Trophoblast cell (in vitro differentiated cells and primary cell): ENCODE results near the gene INO80E.

Experiments used
- DNase-seq, 2 donors: peaks; one replicate each; pipeline ENCODE4 v3.0.0-alpha.2; 2016
- H2AFZ ChIP-seq: 2 replicates; pipeline ENCODE4 v1.6.1; 2013; ENCODE audit warnings: low read length, moderate library complexity, mild to moderate bottlenecking; ENCODE audit not compliant: insufficient read depth, poor library complexity
- H2AK5ac ChIP-seq: 2 replicates; pipeline ENCODE4 v1.6.1; 2013; ENCODE audit warnings: mild to moderate bottlenecking, low read length
- H2BK120ac ChIP-seq: 2 replicates; pipeline ENCODE4 v1.6.1; 2013; ENCODE audit warnings: low read length, mild to moderate bottlenecking, moderate library complexity; ENCODE audit not compliant: insufficient read depth, poor library complexity
- H2BK12ac ChIP-seq: 2 replicates; pipeline ENCODE4 v1.6.1; 2013; ENCODE audit warnings: mild to moderate bottlenecking, low read length, moderate library complexity
- H2BK5ac ChIP-seq: 2 replicates; pipeline ENCODE4 v1.6.1; 2013; ENCODE audit warnings: low read length, low read depth, moderate library complexity, mild to moderate bottlenecking; ENCODE audit not compliant: poor library complexity
- H3K14ac ChIP-seq: 2 replicates; pipeline ENCODE4 v1.6.1; 2013; ENCODE audit warnings: mild to moderate bottlenecking, low read length
- H3K18ac ChIP-seq: 2 replicates; pipeline ENCODE4 v1.6.1; 2013; ENCODE audit warnings: mild to moderate bottlenecking, low read length
- H3K23ac ChIP-seq: 2 replicates; pipeline ENCODE4 v1.6.1; 2013; ENCODE audit warnings: low read length
- H3K27ac ChIP-seq: 2 replicates; pipeline ENCODE4 v1.5.1; 2013; ENCODE audit warnings: low read depth, mild to moderate bottlenecking, inconsistent platforms, low read length, moderate library complexity
- H3K27me3 ChIP-seq: 2 replicates; pipeline ENCODE4 v1.6.1; 2013; ENCODE audit warnings: inconsistent platforms, mild to moderate bottlenecking, low read length, moderate library complexity; ENCODE audit not compliant: insufficient read depth
- H3K36me3 ChIP-seq, 2 experiments: 1 replicate in 1 of 2; 2 replicates in 1 of 2; pipeline ENCODE4 v1.6.1; 2013; ENCODE audit warnings: low read length in 2 of 2, mild to moderate bottlenecking in 2 of 2, moderate library complexity in 1 of 2; ENCODE audit not compliant: insufficient read depth in 2 of 2, control insufficient read depth in 1 of 2
- H3K4ac ChIP-seq: 2 replicates; pipeline ENCODE4 v1.6.1; 2013; ENCODE audit warnings: low read depth, mild to moderate bottlenecking, low read length, moderate library complexity
- H3K4me1 ChIP-seq, 2 experiments: 1 replicate in 1 of 2; 2 replicates in 1 of 2; pipeline ENCODE4 v1.6.1; 2013; ENCODE audit warnings: low read length in 2 of 2, mild to moderate bottlenecking in 2 of 2, moderate library complexity in 1 of 2; ENCODE audit not compliant: insufficient read depth in 2 of 2, control insufficient read depth in 1 of 2
- H3K4me2 ChIP-seq: 2 replicates; pipeline ENCODE4 v1.6.1; 2013; ENCODE audit warnings: inconsistent platforms, mild to moderate bottlenecking, low read length, moderate library complexity
- H3K4me3 ChIP-seq: 2 replicates; pipeline ENCODE4 v1.5.1; 2013; ENCODE audit warnings: mild to moderate bottlenecking, low read depth, low read length, inconsistent platforms
- H3K79me1 ChIP-seq: one replicate; pipeline ENCODE4 v1.6.1; 2013; ENCODE audit warnings: low read length
- H3K79me2 ChIP-seq: 2 replicates; pipeline ENCODE4 v1.6.1; 2013; ENCODE audit warnings: low read length, mild to moderate bottlenecking; ENCODE audit not compliant: control insufficient read depth, insufficient read depth, poor library complexity
- H3K9ac ChIP-seq: 2 replicates; pipeline ENCODE4 v1.6.1; 2013; ENCODE audit warnings: mild to moderate bottlenecking, low read length
- H3K9me3 ChIP-seq: 2 replicates; pipeline ENCODE4 v1.6.1; 2013; ENCODE audit warnings: low read depth, mild to moderate bottlenecking, control low read depth, inconsistent platforms, low read length; ENCODE audit not compliant: insufficient read depth
- H4K12ac ChIP-seq: 2 replicates; pipeline ENCODE4 v1.6.1; 2013; ENCODE audit warnings: low read depth, mild to moderate bottlenecking, low read length, moderate library complexity
- H4K8ac ChIP-seq: 2 replicates; pipeline ENCODE4 v1.6.1; 2013; ENCODE audit warnings: low read depth, mild to moderate bottlenecking, low read length, moderate library complexity
- H4K91ac ChIP-seq: one replicate; pipeline ENCODE4 v1.6.1; 2013; ENCODE audit warnings: low read depth, mild to moderate bottlenecking, low read length, moderate library complexity
- WGBS: extraction: QIAGEN DNeasy Blood & Tissue Kit; methylation state at CpG from one replicate; pipeline ENCODE4 v1.1.7; 2013; ENCODE audit warnings: missing lambda C conversion rate; ENCODE audit not compliant: insufficient read length, insufficient coverage; ENCODE audit errors: extremely low coverage; 5-methylcytosine and 5-hydroxymethylcytosine counted together

Gene INO80E

GRCh38 chr16:29978081-29978480 lies 18.0 kb upstream of the INO80E start:
- DNase-seq, result no peak
- H3K27ac ChIP-seq, result no peak overlapping the region
- H2BK12ac ChIP-seq, result no peak overlapping the region
- H4K91ac ChIP-seq, result no peak overlapping the region
- no peak overlapping the region for H3K14ac ChIP-seq
- peak overlapping the region; percentile 34 for H3K23ac ChIP-seq
- peaks cover 10% of the 10 kb centered on the region for H3K79me1 ChIP-seq
- WGBS, result no CpG with 5 or more reads among the region's 9 CpGs
- H3K4me1 ChIP-seq, result peaks cover 9 to 22% of the 10 kb centered on the region in 2 experiments
- H3K9me3 ChIP-seq, result peaks cover 4% of the 10 kb centered on the region
- no peak overlapping the region for H3K4me2 ChIP-seq
- peaks cover 42 to 53% of the 10 kb centered on the region in 2 experiments for H3K36me3 ChIP-seq
- no peak overlapping the region for H3K4ac ChIP-seq
- H3K79me2 ChIP-seq, result peaks cover 15% of the 10 kb centered on the region
- no peak overlapping the region for H4K12ac ChIP-seq
- H3K9ac ChIP-seq, result no peak overlapping the region
- H2AFZ ChIP-seq, result no peak overlapping the region
- no peak overlapping the region for H2BK5ac ChIP-seq
- no peak overlapping the region for H2AK5ac ChIP-seq
- H4K8ac ChIP-seq, result no peak overlapping the region
- H3K18ac ChIP-seq, result no peak overlapping the region
- H2BK120ac ChIP-seq, result no peak overlapping the region
- no peak overlapping the region for H3K4me3 ChIP-seq
- H3K27me3 ChIP-seq, result no peaks in the 10 kb centered on the region

DNA sequence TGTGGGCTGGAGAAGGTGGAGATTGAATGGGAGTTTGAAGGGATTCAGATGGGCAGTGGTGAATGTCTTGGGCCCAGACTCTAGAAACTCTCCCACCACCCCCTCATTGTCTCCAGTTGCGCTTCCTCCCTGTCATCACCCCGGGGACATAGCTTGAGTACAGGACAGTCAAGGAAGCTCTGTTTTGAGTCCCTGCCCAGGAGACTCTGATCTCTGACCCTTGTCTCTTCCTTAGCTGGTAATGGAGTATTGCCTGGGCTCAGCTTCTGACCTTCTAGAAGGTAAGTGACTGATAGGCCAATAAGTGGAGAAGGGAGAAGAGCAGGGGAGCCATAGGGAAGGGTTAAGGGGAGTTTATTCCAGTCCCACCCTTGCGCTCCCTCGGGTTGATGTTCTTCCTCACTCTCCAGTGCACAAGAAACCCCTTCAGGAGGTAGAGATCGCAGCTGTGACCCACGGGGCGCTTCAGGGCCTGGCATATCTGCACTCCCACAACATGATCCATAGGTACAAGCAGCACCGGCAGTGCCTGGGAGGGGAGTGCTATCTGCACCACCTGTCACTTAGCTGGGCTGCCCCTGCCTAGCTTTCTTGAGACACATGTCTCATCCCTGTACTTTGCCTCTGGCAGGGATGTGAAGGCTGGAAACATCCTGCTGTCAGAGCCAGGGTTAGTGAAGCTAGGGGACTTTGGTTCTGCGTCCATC lies 17.3 kb upstream of the INO80E start:
- no peak overlapping the region for H2BK12ac ChIP-seq
- DNase-seq, result no peak
- WGBS, result no CpG with 5 or more reads among the region's 9 CpGs
- H2BK5ac ChIP-seq, result no peak overlapping the region
- H2AK5ac ChIP-seq, result no peak overlapping the region
- H3K79me1 ChIP-seq, result peaks cover 9% of the 10 kb centered on the region
- no peaks in the 10 kb centered on the region for H3K27me3 ChIP-seq
- no peak overlapping the region for H3K14ac ChIP-seq
- no peak overlapping the region for H4K91ac ChIP-seq
- H4K8ac ChIP-seq, result no peak overlapping the region
- no peak overlapping the region for H3K27ac ChIP-seq
- no peak overlapping the region for H3K9ac ChIP-seq
- H4K12ac ChIP-seq, result no peak overlapping the region
- no peak overlapping the region for H2BK120ac ChIP-seq
- peaks cover 15% of the 10 kb centered on the region for H3K79me2 ChIP-seq
- H3K23ac ChIP-seq, result no peak overlapping the region
- peaks cover 49 to 59% of the 10 kb centered on the region in 2 experiments for H3K36me3 ChIP-seq
- H3K4me1 ChIP-seq, result peaks cover 7 to 22% of the 10 kb centered on the region in 2 experiments
- H3K4ac ChIP-seq, result no peak overlapping the region
- no peak overlapping the region for H3K4me3 ChIP-seq
- no peak overlapping the region for H3K18ac ChIP-seq
- no peak overlapping the region for H2AFZ ChIP-seq
- no peak overlapping the region for H3K4me2 ChIP-seq
- peaks cover 4% of the 10 kb centered on the region for H3K9me3 ChIP-seq

- H2BK120ac ChIP-seq, result no peak overlapping the region
- no peaks in the 10 kb centered on the region for H3K27me3 ChIP-seq
- no peak overlapping the region for H3K4me2 ChIP-seq
- H3K79me1 ChIP-seq, result no peaks in the 10 kb centered on the region
- no peak overlapping the region for H4K91ac ChIP-seq
- H2BK5ac ChIP-seq, result no peak overlapping the region
- H3K9ac ChIP-seq, result no peak overlapping the region
- no peak overlapping the region for H4K12ac ChIP-seq
- peaks cover 78 to 93% of the 10 kb centered on the region in 2 experiments for H3K36me3 ChIP-seq
- no peak overlapping the region for H3K23ac ChIP-seq
- WGBS, result no CpG with 5 or more reads among the region's 24 CpGs
- H3K18ac ChIP-seq, result no peak overlapping the region
- H3K4me3 ChIP-seq, result peak overlapping the region; percentile 8
- H2AK5ac ChIP-seq, result no peak overlapping the region
- H3K4me1 ChIP-seq, result no peaks in the 10 kb centered on the region
- H3K27ac ChIP-seq, result no peak overlapping the region
- no peaks in the 10 kb centered on the region for H3K79me2 ChIP-seq
- H2BK12ac ChIP-seq, result no peak overlapping the region
- H2AFZ ChIP-seq, result no peak overlapping the region
- peaks cover 4% of the 10 kb centered on the region for H3K9me3 ChIP-seq
- DNase-seq, result no peak
- H4K8ac ChIP-seq, result no peak overlapping the region
- no peak overlapping the region for H3K4ac ChIP-seq
- H3K14ac ChIP-seq, result no peak overlapping the region
Measured at GRCh38 chr16:29982560-29983419, 13.3 kb upstream of the INO80E start.

GRCh38 chr16:29983420-29984136 lies 12.5 kb upstream of the INO80E start:
- Histone ChIP-seq H3K4me2 (no peak overlapping the region), H4K8ac (no peak overlapping the region), H4K12ac (no peak overlapping the region), H3K4me1 (no peaks in the 10 kb centered on the region), H2AFZ (no peak overlapping the region), H3K79me1 (no peaks in the 10 kb centered on the region), H3K9ac (no peak overlapping the region), H3K18ac (no peak overlapping the region), H3K23ac (no peak overlapping the region), H2AK5ac (no peak overlapping the region), H2BK12ac (no peak overlapping the region), H3K9me3 (peaks cover 4% of the 10 kb centered on the region), H3K27me3 (no peaks in the 10 kb centered on the region), H3K27ac (no peak overlapping the region), H3K4me3 (no peak overlapping the region), H4K91ac (no peak overlapping the region), H2BK120ac (no peak overlapping the region), H3K79me2 (no peaks in the 10 kb centered on the region), H3K36me3 (peaks cover 78 to 93% of the 10 kb centered on the region in 2 experiments), H2BK5ac (no peak overlapping the region), H3K4ac (no peak overlapping the region), H3K14ac (no peak overlapping the region)
- WGBS, result no CpG with 5 or more reads among the region's 12 CpGs
- DNase-seq, result no peak
